PFSK-1 (cell line): Measurements from ENCODE around the gene KLF17.

Experiments
- FOXP2 ChIP-seq: optimal IDR thresholded peaks from 2 replicates; pipeline ENCODE3; 2011; ENCODE audit warnings: borderline replicate concordance, control low read depth, inconsistent platforms; ENCODE audit not compliant: insufficient read depth; ENCODE audit errors: extremely low read length, extremely low read depth
- POLR2AphosphoS5 ChIP-seq: IDR thresholded peaks from 2 replicates; pipeline ENCODE4 v1.6.1; 2012; ENCODE audit warnings: low read depth, mild to moderate bottlenecking, control low read depth, low read length, moderate library complexity
- SIN3A ChIP-seq: IDR thresholded peaks from 2 replicates; pipeline ENCODE4 v1.6.1; 2012; ENCODE audit warnings: mild to moderate bottlenecking, low read length, moderate library complexity, borderline replicate concordance; ENCODE audit not compliant: insufficient read depth
- TAF1 ChIP-seq: IDR thresholded peaks from 2 replicates; pipeline ENCODE4 v1.6.1; 2012; ENCODE audit warnings: low read length, control low read depth, borderline replicate concordance; ENCODE audit not compliant: insufficient read depth
- TF ChIP-seq, protein P1 (sequence below), 2 experiments: IDR thresholded peaks; 2 replicates each; pipeline versions ENCODE4 v1.6.1 to v1.8.0; 2011 to 2012; ENCODE audit warnings: low read depth in 2 of 2, low read length in 2 of 2, control low read depth in 1 of 2, inconsistent platforms in 1 of 2, mild to moderate bottlenecking in 1 of 2, moderate library complexity in 1 of 2; ENCODE audit not compliant: insufficient read depth in 1 of 2

KLF17 gene

GRCh38 chr1:44073528-44073927 lies 45.1 kb upstream of the KLF17 start:
- no peak for TF ChIP-seq SIN3A
- no peak for TF ChIP-seq POLR2AphosphoS5
- TF ChIP-seq, protein P1, sequence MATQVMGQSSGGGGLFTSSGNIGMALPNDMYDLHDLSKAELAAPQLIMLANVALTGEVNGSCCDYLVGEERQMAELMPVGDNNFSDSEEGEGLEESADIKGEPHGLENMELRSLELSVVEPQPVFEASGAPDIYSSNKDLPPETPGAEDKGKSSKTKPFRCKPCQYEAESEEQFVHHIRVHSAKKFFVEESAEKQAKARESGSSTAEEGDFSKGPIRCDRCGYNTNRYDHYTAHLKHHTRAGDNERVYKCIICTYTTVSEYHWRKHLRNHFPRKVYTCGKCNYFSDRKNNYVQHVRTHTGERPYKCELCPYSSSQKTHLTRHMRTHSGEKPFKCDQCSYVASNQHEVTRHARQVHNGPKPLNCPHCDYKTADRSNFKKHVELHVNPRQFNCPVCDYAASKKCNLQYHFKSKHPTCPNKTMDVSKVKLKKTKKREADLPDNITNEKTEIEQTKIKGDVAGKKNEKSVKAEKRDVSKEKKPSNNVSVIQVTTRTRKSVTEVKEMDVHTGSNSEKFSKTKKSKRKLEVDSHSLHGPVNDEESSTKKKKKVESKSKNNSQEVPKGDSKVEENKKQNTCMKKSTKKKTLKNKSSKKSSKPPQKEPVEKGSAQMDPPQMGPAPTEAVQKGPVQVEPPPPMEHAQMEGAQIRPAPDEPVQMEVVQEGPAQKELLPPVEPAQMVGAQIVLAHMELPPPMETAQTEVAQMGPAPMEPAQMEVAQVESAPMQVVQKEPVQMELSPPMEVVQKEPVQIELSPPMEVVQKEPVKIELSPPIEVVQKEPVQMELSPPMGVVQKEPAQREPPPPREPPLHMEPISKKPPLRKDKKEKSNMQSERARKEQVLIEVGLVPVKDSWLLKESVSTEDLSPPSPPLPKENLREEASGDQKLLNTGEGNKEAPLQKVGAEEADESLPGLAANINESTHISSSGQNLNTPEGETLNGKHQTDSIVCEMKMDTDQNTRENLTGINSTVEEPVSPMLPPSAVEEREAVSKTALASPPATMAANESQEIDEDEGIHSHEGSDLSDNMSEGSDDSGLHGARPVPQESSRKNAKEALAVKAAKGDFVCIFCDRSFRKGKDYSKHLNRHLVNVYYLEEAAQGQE (IDR thresholded peaks at IDR 0.05; ENCODE audit: insufficient read depth in 1 of 2, low read depth in 2 of 2, low read length in 2 of 2): no peak
- no peak for TF ChIP-seq FOXP2
- TF ChIP-seq TAF1: no peak

DNA sequence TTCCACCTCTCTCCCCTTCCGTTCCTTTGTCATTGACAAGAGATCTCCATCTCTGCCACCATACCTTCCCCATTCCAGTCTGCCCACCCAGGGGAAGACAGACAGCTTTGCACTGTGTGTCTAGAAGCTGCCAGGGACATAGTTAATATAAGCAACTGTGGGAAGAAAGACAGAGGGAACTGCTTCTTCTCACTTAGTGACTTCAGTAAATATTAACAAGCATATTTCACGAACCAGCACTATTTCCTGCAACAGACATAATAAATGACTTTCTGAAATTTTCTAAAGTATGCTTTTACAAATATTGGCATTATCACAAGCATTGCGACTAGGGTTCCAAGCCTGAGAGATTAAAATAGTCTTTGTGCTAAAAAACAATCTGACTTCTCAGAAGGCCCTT lies 44.2 kb upstream of the KLF17 start:
- TF ChIP-seq FOXP2: no peak

- TF ChIP-seq TAF1: no peak
- TF ChIP-seq SIN3A: no peak
- TF ChIP-seq POLR2AphosphoS5: no peak
- no peak for TF ChIP-seq FOXP2
- TF ChIP-seq, protein P1 (IDR thresholded peaks at IDR 0.05; ENCODE audit: insufficient read depth in 1 of 2, low read depth in 2 of 2, low read length in 2 of 2): no peak
These were observed 42.6 kb upstream of the KLF17 start for GRCh38 chr1:44076066-44076465.

DNA sequence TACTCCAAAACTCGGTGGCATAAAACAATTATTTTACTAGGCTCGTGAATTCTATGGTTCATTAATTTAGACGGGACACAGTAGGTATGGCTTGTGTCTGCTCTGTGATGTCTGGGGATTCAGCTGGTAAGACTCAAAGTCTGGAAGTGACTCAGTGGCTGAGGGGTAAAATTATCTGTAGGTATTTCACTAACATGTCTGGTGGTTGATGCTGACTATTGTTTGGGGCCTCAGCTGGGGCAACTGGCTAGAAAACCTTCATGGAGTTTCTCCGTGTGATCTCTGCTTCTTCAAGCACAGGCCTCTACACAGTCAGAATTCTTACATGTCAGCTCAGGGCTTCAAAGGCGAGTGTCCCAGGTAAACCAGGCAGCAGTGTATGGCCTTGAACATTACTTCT lies 41.2 kb upstream of the KLF17 start:
- TF ChIP-seq TAF1: no peak

- no peak for TF ChIP-seq TAF1
These were observed 40.5 kb upstream of the KLF17 start for GRCh38 chr1:44078104-44078503.

GRCh38 chr1:44079566-44079965 lies 39.1 kb upstream of the KLF17 start:
- TF ChIP-seq FOXP2 (no peak), TAF1 (no peak), SIN3A (no peak), POLR2AphosphoS5 (no peak)
- TF ChIP-seq, protein P1 (IDR thresholded peaks at IDR 0.05; ENCODE audit: insufficient read depth in 1 of 2, low read depth in 2 of 2, low read length in 2 of 2): no peak

DNA sequence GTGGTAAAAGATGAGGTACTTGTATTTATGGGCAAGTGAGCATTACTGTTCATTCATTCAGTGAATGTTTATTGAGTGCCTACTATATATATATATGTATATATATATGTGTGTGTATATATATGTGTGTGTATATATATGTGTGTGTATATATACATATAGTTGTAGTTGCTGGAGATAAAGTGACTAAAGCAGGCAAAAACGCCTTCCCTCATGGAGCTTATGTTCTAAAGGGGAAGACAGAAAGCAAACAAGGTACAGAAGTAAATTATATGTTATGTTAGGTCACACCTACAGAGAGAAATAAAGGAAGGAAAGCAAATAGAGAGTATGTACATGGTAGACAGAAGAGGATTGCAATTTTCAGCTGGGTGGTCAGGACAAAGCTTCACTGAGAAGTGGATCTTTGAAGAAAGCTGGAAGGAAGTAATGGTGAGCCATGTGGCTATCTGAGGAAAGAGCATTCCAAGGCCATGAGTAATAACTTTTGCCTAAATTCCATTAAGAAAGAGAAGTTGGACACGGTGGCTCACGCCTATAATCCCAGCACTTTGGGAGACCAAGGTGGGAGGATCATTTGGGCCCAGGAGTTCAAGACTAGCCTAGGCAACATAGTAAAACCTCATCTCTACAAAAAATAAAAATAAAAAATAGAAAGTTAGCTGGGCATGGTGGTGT lies 33.5 kb upstream of the KLF17 start:
- TF ChIP-seq, protein P1 (IDR thresholded peaks at IDR 0.05; ENCODE audit: insufficient read depth in 1 of 2, low read depth in 2 of 2, low read length in 2 of 2): no peak
- no peak for TF ChIP-seq TAF1
- TF ChIP-seq SIN3A: no peak
- TF ChIP-seq POLR2AphosphoS5: no peak
- TF ChIP-seq FOXP2: no peak
